Gastrocnemius medialis (tissue), 4 donors: ENCODE results near the gene LUZP1. TPM values are rescaled to one million over a fixed set of nuclear protein-coding genes. Genes with fewer than 3 reads are reported as not detected.
A peak's percentile ranks its signal among the peaks of the same experiment; 100 is the strongest.

Source experiments
- ATAC-seq, 2 donors: fragments of 150-250 bp; one replicate each; pipeline ENCODE4 v1.9.1; 2016
- DNase-seq, 2 donors: peaks; one replicate each; pipeline ENCODE4 v3.0.0-alpha.2; 2019
- H3K27ac ChIP-seq, 4 donors: fragments of 200-600 bp; sonication (generic); 1 replicate in 1 of 4; 2 replicates in 3 of 4; pipeline ENCODE4 v1.5.1; 2016 to 2018; ENCODE audit warnings: mild to moderate bottlenecking in 2 of 4, moderate library complexity in 1 of 4
- H3K27me3 ChIP-seq, 3 donors: fragments of 200-600 bp; sonication (generic) in 2 of 3; 1 replicate in 1 of 3; 2 replicates in 2 of 3; pipeline versions ENCODE4 v1.5.1 to v1.6.0; 2016 to 2019; ENCODE audit warnings: mild to moderate bottlenecking in 1 of 3, moderate library complexity in 1 of 3
- H3K36me3 ChIP-seq, 2 donors: fragments of 200-600 bp; sonication (generic) in 1 of 2; one replicate each; pipeline ENCODE4 v1.5.1; 2017 to 2018
- H3K4me1 ChIP-seq, 2 donors: fragments of 200-600 bp; sonication (generic) in 1 of 2; one replicate each; pipeline ENCODE4 v1.5.1; 2016 to 2017; ENCODE audit warnings: mild to moderate bottlenecking in 2 of 2
- H3K4me3 ChIP-seq, 4 donors: fragments of 200-600 bp; sonication (generic) in 3 of 4; 1 replicate in 1 of 4; 2 replicates in 3 of 4; pipeline ENCODE4 v1.5.1; 2016 to 2019; ENCODE audit warnings: mild to moderate bottlenecking in 2 of 4
- H3K9me3 ChIP-seq, 3 donors: fragments of 200-600 bp; sonication (generic) in 2 of 3; 1 replicate in 1 of 3; 2 replicates in 2 of 3; pipeline ENCODE4 v1.5.1; 2016 to 2019
- CTCF ChIP-seq, 5 experiments: fragments of 450-650 bp in 3 of 5; fragments of 200-600 bp in 2 of 5; sonication (generic) in 2 of 5; IDR thresholded peaks in 4 of 5; conservative IDR thresholded peaks in 1 of 5; 1 replicate in 4 of 5; 2 replicates in 1 of 5; pipeline ENCODE4 v1.5.1; 2016 to 2019; ENCODE audit warnings: antibody characterized with exemption in 5 of 5, mild to moderate bottlenecking in 3 of 5, moderate library complexity in 3 of 5
- POLR2A ChIP-seq, 2 donors: fragments of 450-650 bp; IDR thresholded peaks; one replicate each; pipeline ENCODE4 v1.6.1; 2017; ENCODE audit warnings: antibody characterized with exemption in 2 of 2, mild to moderate bottlenecking in 2 of 2, moderate library complexity in 2 of 2
- in situ Hi-C, 4 donors: fragments of 200-750 bp; cut with MboI; loops; one replicate each; pipeline versions ENCODE4 v1.15.0 to v1.8.0; 2017; ENCODE audit warnings: low sequenced_read_pairs in 4 of 4
- intact Hi-C: fragments of 100-400 bp; cut with DNase I; formaldehyde crosslinking; loops from one replicate; pipeline ENCODE4 v1.15.1; 2023; ENCODE audit warnings: low total_unique reads
- total RNA-seq, 4 donors: library from RNA; depleted of rRNA; stranded (reverse); fragments of >200 nt; gene quantifications; one replicate each; pipeline versions ENCODE4 v1.1.0 to v1.2.3, GENCODE V29; 2016

Gene LUZP1
- 1 to 10 TPM; 4.1 to 5.4 (median 4.9) TPM for total RNA-seq

GRCh38 chr1:23168445-23169194 lies at the start of gene LUZP1:
Gene LUZP1 (minus strand): TSS chr1:23168856.
- TF ChIP-seq POLR2A (IDR thresholded peaks at IDR 0.05) (peak; percentile 80 to 92), CTCF (IDR thresholded peaks at IDR 0.05 in 4 of 5, conservative IDR thresholded peaks at IDR 0.05 in 1 of 5) (no peak)
- no peaks in the 10 kb centered on the region for H3K9me3 ChIP-seq
- DNase-seq = peak; percentile 77 to 84
- no peaks in the 10 kb centered on the region for H3K36me3 ChIP-seq
- no peaks in the 10 kb centered on the region for H3K27me3 ChIP-seq
- H3K4me3 ChIP-seq = peak within 1 kb of the TSS; percentile 53 to 93 (median 76)
- H3K4me1 ChIP-seq = peaks cover 8 to 12% of the 10 kb centered on the region in 2 donors
- H3K27ac ChIP-seq = peak within 1 kb of the TSS; percentile 62 to 88 (median 77)
- ATAC-seq = peak; percentile 89 to 90
- in situ Hi-C loops (no loop called here), intact Hi-C loops (no loop called here)

- no peaks in the 10 kb centered on the region for H3K36me3 ChIP-seq
- peaks cover 0 to 6% of the 10 kb centered on the region in 2 donors for H3K4me1 ChIP-seq
- ATAC-seq = no peak
- in situ Hi-C loops = no loop called here
- peaks cover 21 to 41% (median 39%) of the 10 kb centered on the region in 3 donors for H3K27me3 ChIP-seq
- DNase-seq = no peak
- intact Hi-C loops = no loop called here
- TF ChIP-seq POLR2A (IDR thresholded peaks at IDR 0.05) (no peak), CTCF (IDR thresholded peaks at IDR 0.05 in 4 of 5, conservative IDR thresholded peaks at IDR 0.05 in 1 of 5) (no peak)
- no peak within 1 kb of the TSS for H3K27ac ChIP-seq
- peak within 1 kb of the TSS; percentile 23 to 48 (median 34) for H3K4me3 ChIP-seq
- H3K9me3 ChIP-seq = no peaks in the 10 kb centered on the region
Measured at GRCh38 chr1:23217421-23218115, 48.9 kb upstream of the LUZP1 start, which contains the start of gene HTR1D. Gene HTR1D (minus strand): TSS chr1:23217502. CDS start chr1:23194219, 23,283 bp downstream.

- in situ Hi-C loops (no loop called here), intact Hi-C loops (no loop called here)
- Histone ChIP-seq H3K36me3 (no peaks in the 10 kb centered on the region), H3K4me3 (peak overlapping the region; percentile 23 to 48 (median 34)), H3K9me3 (no peaks in the 10 kb centered on the region), H3K4me1 (peaks cover 0 to 6% of the 10 kb centered on the region in 2 donors), H3K27ac (no peak overlapping the region), H3K27me3 (peaks cover 21 to 41% (median 39%) of the 10 kb centered on the region in 3 donors)
- ATAC-seq (no peak), DNase-seq (no peak)
- TF ChIP-seq POLR2A (IDR thresholded peaks at IDR 0.05) = no peak
- TF ChIP-seq CTCF (IDR thresholded peaks at IDR 0.05 in 4 of 5, conservative IDR thresholded peaks at IDR 0.05 in 1 of 5) = peak in 4 of 5 experiments; percentile 41 to 61 (median 54)
Measured at GRCh38 chr1:23216771-23217420, 48.2 kb upstream of the LUZP1 start.

- in situ Hi-C loops = no loop called here
- intact Hi-C loops = no loop called here
- DNase-seq (no peak), ATAC-seq (no peak)
- H3K4me3 ChIP-seq = no peak overlapping the region
- H3K27me3 ChIP-seq = peaks cover 21 to 41% (median 39%) of the 10 kb centered on the region in 3 donors
- peaks cover 0 to 6% of the 10 kb centered on the region in 2 donors for H3K4me1 ChIP-seq
- H3K36me3 ChIP-seq = no peaks in the 10 kb centered on the region
- H3K9me3 ChIP-seq = no peaks in the 10 kb centered on the region
- no peak overlapping the region for H3K27ac ChIP-seq
- TF ChIP-seq CTCF (IDR thresholded peaks at IDR 0.05 in 4 of 5, conservative IDR thresholded peaks at IDR 0.05 in 1 of 5) = no peak
- TF ChIP-seq POLR2A (IDR thresholded peaks at IDR 0.05) = no peak
Measured at GRCh38 chr1:23215751-23216449, 47.2 kb upstream of the LUZP1 start.
